GM13976 (cell line): ENCODE data around the gene HBZ.
"Not testable (repeated sequence)": the region's sequence is repeated elsewhere in the genome, so short reads cannot be mapped to it uniquely, and the experiment has no call there.

Source experiments
- DNase-seq: peaks from one replicate; pipeline ENCODE4 v3.0.0; 2012; ENCODE audit warnings: low spot score
- in situ Hi-C: fragments of 300-500 bp; cut with MboI; formaldehyde crosslinking; loops from one replicate; pipeline ENCODE4 v1.12.0; 2022; ENCODE audit warnings: low sequenced_read_pairs, mixed read lengths, inconsistent platforms; ENCODE audit not compliant: unreplicated experiment
- TF ChIP-seq, protein P1 (sequence below): IDR thresholded peaks from 2 replicates; pipeline ENCODE4 v1.5.1; 2012; ENCODE audit warnings: borderline replicate concordance, mild to moderate bottlenecking; ENCODE audit not compliant: insufficient read depth; ENCODE audit errors: extremely low read depth, missing control alignments, control extremely low read depth

HBZ gene

GRCh38 chr16:120756-121155, 31.7 kb upstream of the HBZ start:
- DNase-seq = no peak
- in situ Hi-C loops = no loop called here
- TF ChIP-seq, protein P1, sequence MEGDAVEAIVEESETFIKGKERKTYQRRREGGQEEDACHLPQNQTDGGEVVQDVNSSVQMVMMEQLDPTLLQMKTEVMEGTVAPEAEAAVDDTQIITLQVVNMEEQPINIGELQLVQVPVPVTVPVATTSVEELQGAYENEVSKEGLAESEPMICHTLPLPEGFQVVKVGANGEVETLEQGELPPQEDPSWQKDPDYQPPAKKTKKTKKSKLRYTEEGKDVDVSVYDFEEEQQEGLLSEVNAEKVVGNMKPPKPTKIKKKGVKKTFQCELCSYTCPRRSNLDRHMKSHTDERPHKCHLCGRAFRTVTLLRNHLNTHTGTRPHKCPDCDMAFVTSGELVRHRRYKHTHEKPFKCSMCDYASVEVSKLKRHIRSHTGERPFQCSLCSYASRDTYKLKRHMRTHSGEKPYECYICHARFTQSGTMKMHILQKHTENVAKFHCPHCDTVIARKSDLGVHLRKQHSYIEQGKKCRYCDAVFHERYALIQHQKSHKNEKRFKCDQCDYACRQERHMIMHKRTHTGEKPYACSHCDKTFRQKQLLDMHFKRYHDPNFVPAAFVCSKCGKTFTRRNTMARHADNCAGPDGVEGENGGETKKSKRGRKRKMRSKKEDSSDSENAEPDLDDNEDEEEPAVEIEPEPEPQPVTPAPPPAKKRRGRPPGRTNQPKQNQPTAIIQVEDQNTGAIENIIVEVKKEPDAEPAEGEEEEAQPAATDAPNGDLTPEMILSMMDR = no peak

GRCh38 chr16:122361-122760, 30.1 kb upstream of the HBZ start:
- in situ Hi-C loops = no loop called here
- DNase-seq = no peak
- TF ChIP-seq, protein P1 = no peak

DNA sequence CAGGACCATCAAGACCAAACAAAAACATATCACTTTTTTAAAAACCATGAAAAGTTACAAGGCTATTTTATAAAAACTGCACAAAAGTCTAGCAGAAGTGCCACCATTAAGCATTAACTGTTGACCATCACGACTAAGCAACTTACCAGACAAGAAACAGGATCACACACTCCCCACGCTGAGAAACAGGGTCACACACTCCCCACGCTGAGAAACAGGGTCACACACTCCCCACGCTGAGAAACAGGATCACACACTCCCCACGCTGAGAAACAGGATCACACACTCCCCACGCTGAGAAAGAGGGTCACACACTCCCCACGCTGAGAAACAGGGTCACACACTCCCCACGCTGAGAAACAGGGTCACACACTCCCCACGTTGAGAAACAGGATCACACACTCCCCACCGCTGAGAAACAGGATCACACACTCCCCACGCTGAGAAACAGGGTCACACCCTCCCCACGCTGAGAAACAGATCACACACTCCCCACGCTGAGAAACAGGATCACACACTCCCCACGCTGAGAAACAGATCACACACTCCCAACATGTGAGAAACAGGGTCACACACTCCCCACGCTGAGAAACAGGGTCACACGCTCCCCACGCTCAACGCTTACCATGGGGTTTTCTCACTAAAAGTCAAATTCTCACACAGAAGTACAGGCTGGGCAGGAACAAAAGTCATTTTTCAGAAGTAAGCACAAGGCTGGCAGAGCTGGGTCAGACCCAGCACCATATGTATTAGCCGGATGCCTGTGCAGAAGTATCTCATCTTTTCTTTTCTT, 28.7 kb upstream of the HBZ start:
- DNase-seq, in situ Hi-C loops: not testable (repeated sequence)

DNA sequence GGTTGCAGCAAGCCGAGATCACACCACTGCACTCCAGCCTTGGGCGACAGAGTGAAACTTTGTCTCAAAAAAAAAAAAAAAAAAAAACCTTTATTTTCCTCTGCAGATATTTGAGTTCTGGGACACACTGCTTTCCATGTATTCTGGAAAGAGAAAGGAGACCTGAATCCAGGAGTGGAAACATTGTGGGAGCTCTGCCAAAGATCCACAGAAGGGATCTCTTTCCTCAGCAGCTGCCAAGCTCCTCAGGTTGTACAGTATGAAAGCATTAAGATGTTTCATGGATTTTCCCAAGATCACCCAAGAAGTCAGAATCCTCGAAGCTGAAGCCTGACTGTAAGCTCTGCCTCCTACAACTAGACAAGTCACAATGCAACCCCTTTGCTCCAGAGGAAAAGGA, 27.4 kb upstream of the HBZ start:
- in situ Hi-C loops = no loop called here
- TF ChIP-seq, protein P1 = no peak
- no peak for DNase-seq

DNA sequence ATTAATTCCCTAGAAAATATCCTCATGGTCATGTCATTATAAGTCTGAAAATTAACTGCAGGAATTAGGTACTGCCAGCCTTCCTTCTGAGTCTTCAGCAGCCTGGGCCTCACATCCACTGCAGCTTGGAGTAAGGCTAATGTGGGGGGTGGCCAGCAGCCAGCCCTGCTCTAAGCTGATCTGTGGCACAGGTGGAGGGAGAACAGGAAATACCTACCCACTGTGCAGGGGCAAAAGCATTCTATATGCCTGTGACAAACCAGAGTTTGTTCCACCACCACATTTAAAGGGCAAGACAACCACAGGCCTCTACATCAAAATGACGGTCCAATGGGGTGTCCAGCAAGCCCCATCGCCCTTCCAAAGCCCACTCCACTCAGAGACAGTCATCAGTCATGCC, 23.4 kb upstream of the HBZ start:
- in situ Hi-C loops = no loop called here
- no peak for DNase-seq
- TF ChIP-seq, protein P1 = no peak

GRCh38 chr16:130533-131173, 21.8 kb upstream of the HBZ start:
- in situ Hi-C loops = no loop called here
- TF ChIP-seq, protein P1 = no peak
- DNase-seq = peak; percentile 47

GRCh38 chr16:132120-132519, 20.3 kb upstream of the HBZ start:
- in situ Hi-C loops = no loop called here
- TF ChIP-seq, protein P1 = no peak
- no peak for DNase-seq
